CD4-positive, alpha-beta T cell treated with Interleukin-17A for 1 hour (primary cell): ENCODE results near the gene SOX2.

Source experiments
- DNase-seq: peaks from one replicate; pipeline ENCODE4 v3.0.0-alpha.2; 2020

The SOX2 gene

GRCh38 chr3:181723625-181724191 is 12.0 kb downstream of the SOX2 start:
- DNase-seq: no peak

- DNase-seq: no peak
Observed at GRCh38 chr3:181724192-181724965, 12.7 kb downstream of the SOX2 start.

GRCh38 chr3:181725131-181725731 is 13.5 kb downstream of the SOX2 start:
- DNase-seq: no peak

GRCh38 chr3:181725830-181726229 is 14.1 kb downstream of the SOX2 start:
- no peak for DNase-seq

- DNase-seq: no peak
Observed at GRCh38 chr3:181726351-181727330, 14.9 kb downstream of the SOX2 start.

GRCh38 chr3:181727341-181728032 is 15.8 kb downstream of the SOX2 start:
- no peak for DNase-seq

GRCh38 chr3:181728470-181729340 is 17.0 kb downstream of the SOX2 start:
- no peak for DNase-seq

GRCh38 chr3:181729341-181729869 is 17.7 kb downstream of the SOX2 start:
- no peak for DNase-seq

- DNase-seq: no peak
Observed at GRCh38 chr3:181730316-181730715, 18.6 kb downstream of the SOX2 start.

GRCh38 chr3:181730934-181731333 is 19.2 kb downstream of the SOX2 start:
- DNase-seq: no peak

GRCh38 chr3:181735911-181736310 is 24.2 kb downstream of the SOX2 start:
- DNase-seq: no peak

GRCh38 chr3:181738551-181738950 is 26.8 kb downstream of the SOX2 start:
- DNase-seq: no peak

- no peak for DNase-seq
Observed at GRCh38 chr3:181739628-181740027, 27.9 kb downstream of the SOX2 start.

- no peak for DNase-seq
Observed at GRCh38 chr3:181741417-181741816, 29.7 kb downstream of the SOX2 start.

- DNase-seq: no peak
Observed at GRCh38 chr3:181752202-181752671, 40.5 kb downstream of the SOX2 start.

- DNase-seq: no peak
Observed at GRCh38 chr3:181753391-181753790, 41.7 kb downstream of the SOX2 start.

GRCh38 chr3:181755959-181756358 is 44.2 kb downstream of the SOX2 start:
- no peak for DNase-seq

- no peak for DNase-seq
Observed at GRCh38 chr3:181756645-181757297, 45.0 kb downstream of the SOX2 start.

GRCh38 chr3:181757694-181758306 is 46.1 kb downstream of the SOX2 start:
- no peak for DNase-seq

GRCh38 chr3:181761906-181762305 is 50.2 kb downstream of the SOX2 start:
- DNase-seq: no peak
